Endothelial cell (in vitro differentiated cells): Measurements from ENCODE around the gene MCM3AP. TPM values are rescaled to one million over a fixed set of nuclear protein-coding genes. Genes with fewer than 3 reads are reported as not detected.

Experiments
- DNase-seq: peaks from one replicate; pipeline ENCODE4 v3.0.0; 2021; ENCODE audit warnings: low spot score
- H3K27ac Mint-ChIP-seq: one replicate; pipeline ENCODE4 v1.8.0; 2021; ENCODE audit warnings: mixed read lengths, inconsistent platforms; ENCODE audit not compliant: unreplicated experiment
- H3K27me3 Mint-ChIP-seq: one replicate; pipeline ENCODE4 v1.8.0; 2021; ENCODE audit warnings: mild to moderate bottlenecking, moderate library complexity, mixed read lengths, inconsistent platforms; ENCODE audit not compliant: unreplicated experiment
- H3K36me3 Mint-ChIP-seq: one replicate; pipeline ENCODE4 v1.8.0; 2021; ENCODE audit warnings: mild to moderate bottlenecking, low read depth, mixed read lengths, inconsistent platforms; ENCODE audit not compliant: unreplicated experiment
- H3K4me1 Mint-ChIP-seq: one replicate; pipeline ENCODE4 v1.8.0; 2021; ENCODE audit warnings: mild to moderate bottlenecking, mixed read lengths, inconsistent platforms; ENCODE audit not compliant: unreplicated experiment
- H3K4me3 Mint-ChIP-seq: one replicate; pipeline ENCODE4 v1.8.0; 2021; ENCODE audit warnings: mild to moderate bottlenecking, mixed read lengths, inconsistent platforms; ENCODE audit not compliant: unreplicated experiment
- H3K9me3 Mint-ChIP-seq: one replicate; pipeline ENCODE4 v1.8.0; 2021; ENCODE audit warnings: mixed read lengths, inconsistent platforms; ENCODE audit not compliant: unreplicated experiment
- long read RNA-seq: library from polyadenylated mRNA; unstranded; transcript quantifications from one replicate; pipeline ENCODE4 v2.0.0, GENCODE V29; 2020; ENCODE audit not compliant: unreplicated experiment
- total RNA-seq: library from RNA; stranded (reverse); fragmentation: NEBNext Ultra II Directional; extraction: Animal tissue kit (Norgen Biotek cat#: 25700); gene quantifications from one replicate; pipeline ENCODE4 v1.2.1, GENCODE V29; 2021; ENCODE audit not compliant: unreplicated experiment
- TF ChIP-seq, protein P1 (sequence below): fragments of 200-600 bp; sonication (generic); IDR thresholded peaks from one replicate; pipeline ENCODE4 v1.5.0; 2021; ENCODE audit warnings: antibody characterized with exemption; ENCODE audit not compliant: unreplicated experiment

MCM3AP gene
- 92.1 TPM for total RNA-seq
- long read RNA-seq, partial matches to known transcripts = 3 of 3 reads
- long read RNA-seq, other reads (novel, unspliced or antisense) = 0 of 3 reads

DNA sequence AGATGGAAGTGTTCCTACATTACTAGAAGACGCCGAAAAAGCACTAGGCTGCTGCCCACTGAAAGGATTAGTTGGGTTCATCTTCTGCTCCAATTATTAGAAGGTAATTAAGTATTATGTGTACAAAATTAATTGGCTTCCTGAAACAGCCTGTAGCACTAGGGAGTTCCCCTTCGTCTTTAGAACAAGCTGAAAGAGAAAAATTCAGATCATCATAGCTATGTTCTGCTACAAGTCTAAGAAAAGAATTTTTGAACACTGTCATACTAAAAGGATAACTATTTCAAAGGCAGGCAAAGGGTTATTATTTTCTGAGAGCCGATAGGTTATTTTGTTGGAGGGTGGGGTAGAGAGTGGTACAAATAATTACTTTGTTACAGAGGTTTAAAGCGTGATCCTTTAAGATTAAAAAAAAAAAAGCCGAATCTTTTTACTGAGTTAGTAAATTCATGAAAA, at the start of gene MCM3AP:
Gene MCM3AP, minus strand, starts transcription at position 406 of the 456 bp plus-strand sequence. Its CDS starts 325 bp downstream, at position 81.
- peaks cover 23% of the 10 kb centered on the region for H3K36me3 Mint-ChIP-seq
- TF ChIP-seq, protein P1, sequence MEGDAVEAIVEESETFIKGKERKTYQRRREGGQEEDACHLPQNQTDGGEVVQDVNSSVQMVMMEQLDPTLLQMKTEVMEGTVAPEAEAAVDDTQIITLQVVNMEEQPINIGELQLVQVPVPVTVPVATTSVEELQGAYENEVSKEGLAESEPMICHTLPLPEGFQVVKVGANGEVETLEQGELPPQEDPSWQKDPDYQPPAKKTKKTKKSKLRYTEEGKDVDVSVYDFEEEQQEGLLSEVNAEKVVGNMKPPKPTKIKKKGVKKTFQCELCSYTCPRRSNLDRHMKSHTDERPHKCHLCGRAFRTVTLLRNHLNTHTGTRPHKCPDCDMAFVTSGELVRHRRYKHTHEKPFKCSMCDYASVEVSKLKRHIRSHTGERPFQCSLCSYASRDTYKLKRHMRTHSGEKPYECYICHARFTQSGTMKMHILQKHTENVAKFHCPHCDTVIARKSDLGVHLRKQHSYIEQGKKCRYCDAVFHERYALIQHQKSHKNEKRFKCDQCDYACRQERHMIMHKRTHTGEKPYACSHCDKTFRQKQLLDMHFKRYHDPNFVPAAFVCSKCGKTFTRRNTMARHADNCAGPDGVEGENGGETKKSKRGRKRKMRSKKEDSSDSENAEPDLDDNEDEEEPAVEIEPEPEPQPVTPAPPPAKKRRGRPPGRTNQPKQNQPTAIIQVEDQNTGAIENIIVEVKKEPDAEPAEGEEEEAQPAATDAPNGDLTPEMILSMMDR = no peak
- H3K9me3 Mint-ChIP-seq = no peaks in the 10 kb centered on the region
- H3K27ac Mint-ChIP-seq = peak within 1 kb of the TSS; percentile 99
- H3K27me3 Mint-ChIP-seq = peaks cover 13% of the 10 kb centered on the region
- H3K4me3 Mint-ChIP-seq = peak within 1 kb of the TSS; percentile 93
- H3K4me1 Mint-ChIP-seq = peaks cover 36% of the 10 kb centered on the region
- DNase-seq = no peak

- Mint-ChIP-seq H3K27ac (no peak overlapping the region), H3K27me3 (no peaks in the 10 kb centered on the region), H3K4me3 (no peak overlapping the region), H3K9me3 (no peaks in the 10 kb centered on the region), H3K36me3 (peaks cover 25% of the 10 kb centered on the region), H3K4me1 (no peaks in the 10 kb centered on the region)
- DNase-seq = no peak
- TF ChIP-seq, protein P1 = no peak
These were observed 49.1 kb upstream of the MCM3AP start for GRCh38 chr21:46334351-46335140.

- Mint-ChIP-seq H3K4me3 (no peak overlapping the region), H3K27ac (no peak overlapping the region), H3K36me3 (peaks cover 10% of the 10 kb centered on the region), H3K4me1 (peaks cover 8% of the 10 kb centered on the region), H3K27me3 (peaks cover 5% of the 10 kb centered on the region), H3K9me3 (no peaks in the 10 kb centered on the region)
- TF ChIP-seq, protein P1 = no peak
- no peak for DNase-seq
These were observed 44.4 kb upstream of the MCM3AP start for GRCh38 chr21:46329796-46330195.

DNA sequence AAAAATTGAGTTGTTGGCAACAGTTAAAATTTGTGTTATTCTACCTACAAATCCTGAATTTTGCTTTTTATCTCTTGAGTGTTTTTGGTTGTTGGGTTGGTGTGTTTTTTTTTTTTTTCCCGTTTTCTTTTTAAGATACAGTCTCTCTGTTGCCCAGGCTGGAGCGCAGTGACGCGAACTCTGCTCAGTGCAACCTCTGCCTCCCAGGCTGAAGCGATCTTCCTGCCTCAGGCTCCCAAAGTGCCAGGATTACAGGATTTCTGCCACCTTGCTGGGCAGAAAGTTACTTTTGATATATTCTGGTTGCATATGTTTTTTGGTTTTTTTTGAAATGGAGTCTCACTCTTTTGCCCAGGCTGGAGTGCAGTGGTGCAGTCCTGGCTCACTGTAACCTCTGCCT, 42.7 kb upstream of the MCM3AP start:
- no peak overlapping the region for H3K27ac Mint-ChIP-seq
- DNase-seq = no peak
- peaks cover 9% of the 10 kb centered on the region for H3K4me1 Mint-ChIP-seq
- no peaks in the 10 kb centered on the region for H3K9me3 Mint-ChIP-seq
- TF ChIP-seq, protein P1 = no peak
- H3K4me3 Mint-ChIP-seq = no peak overlapping the region
- peaks cover 10% of the 10 kb centered on the region for H3K36me3 Mint-ChIP-seq
- peaks cover 5% of the 10 kb centered on the region for H3K27me3 Mint-ChIP-seq

GRCh38 chr21:46327711-46328110, 42.3 kb upstream of the MCM3AP start:
- TF ChIP-seq, protein P1 = no peak
- no peaks in the 10 kb centered on the region for H3K9me3 Mint-ChIP-seq
- no peak overlapping the region for H3K27ac Mint-ChIP-seq
- H3K4me1 Mint-ChIP-seq = peaks cover 12% of the 10 kb centered on the region
- H3K36me3 Mint-ChIP-seq = peaks cover 10% of the 10 kb centered on the region
- DNase-seq = no peak
- H3K4me3 Mint-ChIP-seq = no peak overlapping the region
- H3K27me3 Mint-ChIP-seq = peaks cover 5% of the 10 kb centered on the region
